Measurements from ENCODE around the gene ABI2.

Gene ABI2

GRCh38 chr2:203462308-203462707 lies 134.1 kb downstream of the ABI2 start:
- Histone ChIP-seq H3K27ac (ENCODE audit: insufficient read depth in 1 of 2, low read depth in 1 of 2, low read length in 2 of 2, poor library complexity in 1 of 2, severe bottlenecking in 2 of 2) (no peak overlapping the region), H3K9me3 (ENCODE audit: control extremely low read depth in 1 of 5, control insufficient read depth in 4 of 5, insufficient read depth in 2 of 5, low read depth in 1 of 5, low read length in 4 of 5) (no peaks in the 10 kb centered on the region), H3K27me3 (replicated peaks in 2 of 5; ENCODE audit: control insufficient read depth in 4 of 5, insufficient read depth in 5 of 5, low read length in 4 of 5) (no peaks in the 10 kb centered on the region), H3K4me1 (ENCODE audit: control extremely low read depth in 1 of 4, control insufficient read depth in 4 of 4, insufficient read depth in 4 of 4, low read length in 3 of 4) (no peaks in the 10 kb centered on the region), H3K36me3 (ENCODE audit: control insufficient read depth in 4 of 4, insufficient read depth in 4 of 4, low read length in 3 of 4) (no peaks in the 10 kb centered on the region), H3K4me3 (ENCODE audit: control insufficient read depth in 1 of 7, extremely low read depth in 1 of 7, insufficient read depth in 4 of 7, low read depth in 2 of 7, low read length in 6 of 7) (no peak overlapping the region)
- no peak for DNase-seq
- ChIA-PET POLR2A (no interaction called here), CTCF (no interaction called here)
- no CpG with 5 or more reads among the region's 1 CpG for WGBS (ENCODE audit: insufficient coverage)

- no peak for DNase-seq
- Histone ChIP-seq H3K9me3 (ENCODE audit: control extremely low read depth in 1 of 5, control insufficient read depth in 4 of 5, insufficient read depth in 2 of 5, low read depth in 1 of 5, low read length in 4 of 5) (no peaks in the 10 kb centered on the region), H3K4me1 (ENCODE audit: control extremely low read depth in 1 of 4, control insufficient read depth in 4 of 4, insufficient read depth in 4 of 4, low read length in 3 of 4) (no peaks in the 10 kb centered on the region), H3K27ac (ENCODE audit: insufficient read depth in 1 of 2, low read depth in 1 of 2, low read length in 2 of 2, poor library complexity in 1 of 2, severe bottlenecking in 2 of 2) (no peak overlapping the region), H3K36me3 (ENCODE audit: control insufficient read depth in 4 of 4, insufficient read depth in 4 of 4, low read length in 3 of 4) (no peaks in the 10 kb centered on the region), H3K4me3 (ENCODE audit: control insufficient read depth in 1 of 7, extremely low read depth in 1 of 7, insufficient read depth in 4 of 7, low read depth in 2 of 7, low read length in 6 of 7) (no peak overlapping the region), H3K27me3 (replicated peaks in 2 of 5; ENCODE audit: control insufficient read depth in 4 of 5, insufficient read depth in 5 of 5, low read length in 4 of 5) (no peaks in the 10 kb centered on the region)
- ChIA-PET POLR2A (no interaction called here), CTCF (no interaction called here)
These were observed 135.1 kb downstream of the ABI2 start for GRCh38 chr2:203463266-203463678.

- Histone ChIP-seq H3K4me1 (ENCODE audit: control extremely low read depth in 1 of 4, control insufficient read depth in 4 of 4, insufficient read depth in 4 of 4, low read length in 3 of 4) (no peaks in the 10 kb centered on the region), H3K36me3 (ENCODE audit: control insufficient read depth in 4 of 4, insufficient read depth in 4 of 4, low read length in 3 of 4) (no peaks in the 10 kb centered on the region), H3K4me3 (ENCODE audit: control insufficient read depth in 1 of 7, extremely low read depth in 1 of 7, insufficient read depth in 4 of 7, low read depth in 2 of 7, low read length in 6 of 7) (no peak overlapping the region), H3K9me3 (ENCODE audit: control extremely low read depth in 1 of 5, control insufficient read depth in 4 of 5, insufficient read depth in 2 of 5, low read depth in 1 of 5, low read length in 4 of 5) (no peaks in the 10 kb centered on the region), H3K27me3 (replicated peaks in 2 of 5; ENCODE audit: control insufficient read depth in 4 of 5, insufficient read depth in 5 of 5, low read length in 4 of 5) (no peaks in the 10 kb centered on the region), H3K27ac (ENCODE audit: insufficient read depth in 1 of 2, low read depth in 1 of 2, low read length in 2 of 2, poor library complexity in 1 of 2, severe bottlenecking in 2 of 2) (no peak overlapping the region)
- WGBS (ENCODE audit: insufficient coverage): no CpG with 5 or more reads among the region's 1 CpG
- DNase-seq: no peak
- ChIA-PET POLR2A (no interaction called here), CTCF (interaction anchor here (0.9 kb wide), 1 partner anchor 10 kb away, joined by 3 read pairs; no protein-coding TSS in a partner anchor)
These were observed 141.4 kb downstream of the ABI2 start for GRCh38 chr2:203469546-203469945.

GRCh38 chr2:203470371-203470770 lies 142.2 kb downstream of the ABI2 start:
- no peak overlapping the region for H3K4me3 ChIP-seq (ENCODE audit: control insufficient read depth in 1 of 7, extremely low read depth in 1 of 7, insufficient read depth in 4 of 7, low read depth in 2 of 7, low read length in 6 of 7)
- 100% methylated on average over 2 of the region's 4 CpGs for WGBS (ENCODE audit: insufficient coverage)
- H3K27me3 ChIP-seq (replicated peaks in 2 of 5; ENCODE audit: control insufficient read depth in 4 of 5, insufficient read depth in 5 of 5, low read length in 4 of 5): no peaks in the 10 kb centered on the region
- no peaks in the 10 kb centered on the region for H3K4me1 ChIP-seq (ENCODE audit: control extremely low read depth in 1 of 4, control insufficient read depth in 4 of 4, insufficient read depth in 4 of 4, low read length in 3 of 4)
- no peak overlapping the region for H3K27ac ChIP-seq (ENCODE audit: insufficient read depth in 1 of 2, low read depth in 1 of 2, low read length in 2 of 2, poor library complexity in 1 of 2, severe bottlenecking in 2 of 2)
- DNase-seq: no peak
- POLR2A ChIA-PET: no interaction called here
- H3K36me3 ChIP-seq (ENCODE audit: control insufficient read depth in 4 of 4, insufficient read depth in 4 of 4, low read length in 3 of 4): no peaks in the 10 kb centered on the region
- no peaks in the 10 kb centered on the region for H3K9me3 ChIP-seq (ENCODE audit: control extremely low read depth in 1 of 5, control insufficient read depth in 4 of 5, insufficient read depth in 2 of 5, low read depth in 1 of 5, low read length in 4 of 5)
- CTCF ChIA-PET: no interaction called here

- no peaks in the 10 kb centered on the region for H3K27me3 ChIP-seq (replicated peaks in 2 of 5; ENCODE audit: control insufficient read depth in 4 of 5, insufficient read depth in 5 of 5, low read length in 4 of 5)
- no peaks in the 10 kb centered on the region for H3K4me1 ChIP-seq (ENCODE audit: control extremely low read depth in 1 of 4, control insufficient read depth in 4 of 4, insufficient read depth in 4 of 4, low read length in 3 of 4)
- no peak for DNase-seq
- 100% methylated on average over 2 of the region's 5 CpGs for WGBS (ENCODE audit: insufficient coverage)
- H3K36me3 ChIP-seq (ENCODE audit: control insufficient read depth in 4 of 4, insufficient read depth in 4 of 4, low read length in 3 of 4): no peaks in the 10 kb centered on the region
- no peak overlapping the region for H3K27ac ChIP-seq (ENCODE audit: insufficient read depth in 1 of 2, low read depth in 1 of 2, low read length in 2 of 2, poor library complexity in 1 of 2, severe bottlenecking in 2 of 2)
- H3K9me3 ChIP-seq (ENCODE audit: control extremely low read depth in 1 of 5, control insufficient read depth in 4 of 5, insufficient read depth in 2 of 5, low read depth in 1 of 5, low read length in 4 of 5): no peaks in the 10 kb centered on the region
- POLR2A ChIA-PET: no interaction called here
- H3K4me3 ChIP-seq (ENCODE audit: control insufficient read depth in 1 of 7, extremely low read depth in 1 of 7, insufficient read depth in 4 of 7, low read depth in 2 of 7, low read length in 6 of 7): no peak overlapping the region
- CTCF ChIA-PET: interaction anchor here (1.3 kb wide), 1 partner anchor 343 kb away, joined by 4 read pairs; no protein-coding TSS in a partner anchor
These were observed 143.1 kb downstream of the ABI2 start for GRCh38 chr2:203471323-203471722.

- POLR2A ChIA-PET: no interaction called here
- Histone ChIP-seq H3K9me3 (ENCODE audit: control extremely low read depth in 1 of 5, control insufficient read depth in 4 of 5, insufficient read depth in 2 of 5, low read depth in 1 of 5, low read length in 4 of 5) (no peaks in the 10 kb centered on the region), H3K4me1 (ENCODE audit: control extremely low read depth in 1 of 4, control insufficient read depth in 4 of 4, insufficient read depth in 4 of 4, low read length in 3 of 4) (no peaks in the 10 kb centered on the region), H3K36me3 (ENCODE audit: control insufficient read depth in 4 of 4, insufficient read depth in 4 of 4, low read length in 3 of 4) (no peaks in the 10 kb centered on the region), H3K4me3 (ENCODE audit: control insufficient read depth in 1 of 7, extremely low read depth in 1 of 7, insufficient read depth in 4 of 7, low read depth in 2 of 7, low read length in 6 of 7) (no peak overlapping the region), H3K27me3 (replicated peaks in 2 of 5; ENCODE audit: control insufficient read depth in 4 of 5, insufficient read depth in 5 of 5, low read length in 4 of 5) (no peaks in the 10 kb centered on the region), H3K27ac (ENCODE audit: insufficient read depth in 1 of 2, low read depth in 1 of 2, low read length in 2 of 2, poor library complexity in 1 of 2, severe bottlenecking in 2 of 2) (no peak overlapping the region)
- CTCF ChIA-PET: no interaction called here
- DNase-seq: no peak
- 81% methylated on average over 2 of the region's 2 CpGs for WGBS (ENCODE audit: insufficient coverage)
These were observed 148.7 kb downstream of the ABI2 start for GRCh38 chr2:203476881-203477280.

GRCh38 chr2:203480623-203481022 lies 152.4 kb downstream of the ABI2 start:
- WGBS (ENCODE audit: insufficient coverage): 96% methylated on average over 2 of the region's 5 CpGs
- POLR2A ChIA-PET: no interaction called here
- Histone ChIP-seq H3K4me1 (ENCODE audit: control extremely low read depth in 1 of 4, control insufficient read depth in 4 of 4, insufficient read depth in 4 of 4, low read length in 3 of 4) (no peaks in the 10 kb centered on the region), H3K36me3 (ENCODE audit: control insufficient read depth in 4 of 4, insufficient read depth in 4 of 4, low read length in 3 of 4) (no peaks in the 10 kb centered on the region), H3K9me3 (ENCODE audit: control extremely low read depth in 1 of 5, control insufficient read depth in 4 of 5, insufficient read depth in 2 of 5, low read depth in 1 of 5, low read length in 4 of 5) (no peaks in the 10 kb centered on the region), H3K27me3 (replicated peaks in 2 of 5; ENCODE audit: control insufficient read depth in 4 of 5, insufficient read depth in 5 of 5, low read length in 4 of 5) (no peaks in the 10 kb centered on the region), H3K27ac (ENCODE audit: insufficient read depth in 1 of 2, low read depth in 1 of 2, low read length in 2 of 2, poor library complexity in 1 of 2, severe bottlenecking in 2 of 2) (no peak overlapping the region), H3K4me3 (ENCODE audit: control insufficient read depth in 1 of 7, extremely low read depth in 1 of 7, insufficient read depth in 4 of 7, low read depth in 2 of 7, low read length in 6 of 7) (no peak overlapping the region)
- CTCF ChIA-PET: interaction anchor here (1.2 to 2.6 kb wide), 2 partner anchors 27 to 335 kb away, joined by 4 to 20 read pairs; no protein-coding TSS in a partner anchor
- no peak for DNase-seq

Data from common myeloid progenitor, CD34-positive (primary cell).